SIG-M5 treated with dmso at 0.1 percent for 504 hours (cell line): Measurements from ENCODE around the gene PAK1.
"Not testable (repeated sequence)": the region's sequence is repeated elsewhere in the genome, so short reads cannot be mapped to it uniquely, and the experiment has no call there.

Experiments
- DNase-seq: peaks from one replicate; lab custom pipeline; 2025; ENCODE audit not compliant: unreplicated experiment; lab: John Stamatoyannopoulos, UW

Gene PAK1

DNA sequence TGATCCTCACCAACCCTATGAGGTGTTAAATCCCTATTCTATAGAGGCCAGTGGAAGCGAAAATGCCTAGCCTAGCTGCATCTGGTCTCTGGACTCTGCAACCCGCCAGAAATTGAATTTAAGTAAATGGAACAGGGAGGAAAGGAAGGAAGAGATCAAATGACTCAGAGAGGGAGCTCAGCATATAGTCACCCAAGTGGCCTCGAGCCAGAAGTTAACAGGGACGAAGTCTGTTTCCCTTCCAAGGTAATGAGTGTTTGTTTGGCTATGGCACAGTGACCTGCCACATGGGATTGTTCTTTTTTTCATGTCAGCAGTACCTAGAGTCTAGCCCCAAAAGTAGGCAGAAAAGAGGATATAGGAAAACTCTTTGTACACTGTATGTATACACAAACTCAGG lies 66.3 kb downstream of the PAK1 start:
- no peak for DNase-seq

DNA sequence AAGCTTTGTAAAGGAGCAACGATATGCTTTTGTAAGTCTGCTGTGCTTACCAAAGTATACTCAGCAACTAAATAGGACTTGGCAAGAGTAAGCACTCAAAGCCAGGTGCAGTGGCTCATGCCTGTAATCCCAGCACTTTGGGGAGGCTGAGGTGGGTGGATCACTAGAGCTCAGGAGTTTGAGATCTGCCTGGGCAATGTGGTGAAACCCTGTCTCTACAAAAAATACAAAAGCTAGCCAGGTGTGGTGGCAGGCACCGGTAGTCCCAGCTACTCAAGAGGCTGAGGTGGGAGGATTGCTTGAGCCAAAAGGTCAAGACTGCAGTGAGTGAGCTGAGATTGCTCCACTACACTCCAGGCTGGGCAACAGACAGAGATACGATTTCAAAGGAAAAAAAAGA lies 67.5 kb downstream of the PAK1 start:
- DNase-seq = no peak

- DNase-seq = no peak
Observed at GRCh38 chr11:77403211-77403610, 70.7 kb downstream of the PAK1 start.

DNA sequence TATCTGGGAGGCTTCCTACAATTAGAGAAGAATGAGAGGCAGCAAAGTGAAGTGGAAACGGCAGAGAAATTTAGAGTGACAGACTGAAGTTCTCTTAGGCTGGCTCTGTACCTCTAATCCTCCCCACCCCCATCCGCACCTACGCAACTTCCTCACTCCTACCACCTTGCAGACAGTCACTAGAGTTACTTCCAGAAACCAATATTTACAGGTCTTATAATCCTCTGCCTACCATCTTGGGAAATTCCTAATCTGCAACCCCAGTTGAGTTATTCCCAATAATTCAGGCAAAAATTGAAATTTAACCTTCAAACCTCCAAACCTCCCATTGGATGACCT lies 71.7 kb downstream of the PAK1 start:
- no peak for DNase-seq

GRCh38 chr11:77401486-77402217 lies 72.2 kb downstream of the PAK1 start:
- DNase-seq = no peak

DNA sequence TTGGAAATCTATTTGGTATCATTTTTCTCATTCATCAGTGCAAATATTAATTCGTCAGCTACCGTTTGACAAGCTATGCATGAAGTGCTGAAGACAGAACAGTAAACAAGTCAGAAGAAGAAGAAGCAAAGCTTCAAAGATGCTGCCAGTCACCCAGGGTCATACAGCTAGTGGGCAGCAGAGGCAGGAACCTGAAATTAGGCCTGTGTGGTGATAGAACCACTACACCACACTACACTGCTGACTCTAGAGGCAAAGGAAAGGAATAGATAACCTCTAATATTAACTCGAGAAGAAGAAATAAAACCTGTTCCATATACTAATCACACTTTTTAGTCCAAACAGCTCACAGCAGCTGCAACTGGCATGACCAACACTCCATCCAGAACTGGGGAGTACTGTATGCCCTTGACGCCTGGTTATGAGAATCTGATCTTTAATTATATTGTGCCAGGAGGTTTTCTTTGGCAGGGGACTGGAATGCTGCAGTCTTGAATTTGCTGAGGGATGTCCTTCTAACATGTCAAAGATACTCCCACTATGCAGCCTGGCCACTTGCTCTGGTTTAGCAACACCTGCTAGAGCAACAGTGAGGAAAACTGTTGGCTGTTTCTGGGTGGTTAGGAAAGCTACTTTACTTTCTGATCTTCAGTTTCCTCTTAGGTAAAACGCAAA lies 73.0 kb downstream of the PAK1 start:
- no peak for DNase-seq

GRCh38 chr11:77400271-77400670 lies 73.6 kb downstream of the PAK1 start:
- no peak for DNase-seq

GRCh38 chr11:77397631-77398030 lies 76.3 kb downstream of the PAK1 start:
- no peak for DNase-seq

GRCh38 chr11:77396911-77397310 lies 77.0 kb downstream of the PAK1 start:
- DNase-seq = no peak

DNA sequence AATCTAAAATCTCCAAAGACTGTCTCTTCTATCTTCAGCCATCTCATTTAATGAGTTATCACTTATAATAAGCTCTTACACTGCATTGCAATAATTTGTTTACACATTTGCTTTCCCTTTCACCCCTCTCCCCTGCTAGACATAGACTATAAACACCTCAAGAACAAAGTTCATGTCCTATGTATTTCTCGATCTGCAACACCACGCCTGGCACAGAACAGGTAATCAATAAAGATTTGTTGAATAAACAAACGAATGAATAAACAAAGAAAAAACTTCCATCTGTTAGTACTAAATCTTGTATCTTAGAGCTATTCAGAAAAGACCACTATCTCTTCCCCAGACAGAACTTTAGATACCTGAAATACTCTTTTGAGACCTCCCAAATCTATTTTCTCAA lies 77.6 kb downstream of the PAK1 start:
- no peak for DNase-seq

DNA sequence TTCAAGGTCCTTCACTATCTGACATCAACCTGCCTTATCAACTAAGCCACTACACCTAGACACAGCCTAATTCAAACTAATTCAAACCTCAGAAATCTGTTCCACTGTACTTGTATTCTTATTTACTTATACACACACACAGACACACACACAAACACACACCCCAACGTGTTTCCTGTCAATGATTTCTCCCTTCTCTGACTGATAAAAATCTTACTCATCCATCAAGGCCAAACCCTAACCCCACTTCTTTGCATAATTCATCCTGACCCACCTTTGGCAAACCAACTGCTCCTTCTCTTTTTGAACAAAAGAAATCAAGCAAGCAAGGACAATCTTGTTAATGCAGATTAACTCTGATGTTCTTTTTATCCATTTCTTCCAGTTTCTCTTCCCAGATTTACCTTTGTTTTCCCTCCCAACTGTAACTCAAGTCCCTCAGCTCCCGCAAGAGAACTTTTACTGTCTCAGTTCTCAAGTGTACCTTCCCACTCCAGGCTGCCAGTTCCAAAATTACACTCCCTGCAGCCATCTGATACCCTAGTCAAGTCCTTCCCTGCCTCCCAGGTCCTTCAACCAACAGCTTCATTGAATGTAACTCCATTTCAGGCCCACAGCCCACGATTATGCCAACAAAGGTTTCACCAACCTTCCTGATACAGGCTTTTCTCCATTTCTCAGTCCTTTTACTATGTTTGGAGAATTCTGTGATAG lies 78.3 kb downstream of the PAK1 start:
- no peak for DNase-seq

DNA sequence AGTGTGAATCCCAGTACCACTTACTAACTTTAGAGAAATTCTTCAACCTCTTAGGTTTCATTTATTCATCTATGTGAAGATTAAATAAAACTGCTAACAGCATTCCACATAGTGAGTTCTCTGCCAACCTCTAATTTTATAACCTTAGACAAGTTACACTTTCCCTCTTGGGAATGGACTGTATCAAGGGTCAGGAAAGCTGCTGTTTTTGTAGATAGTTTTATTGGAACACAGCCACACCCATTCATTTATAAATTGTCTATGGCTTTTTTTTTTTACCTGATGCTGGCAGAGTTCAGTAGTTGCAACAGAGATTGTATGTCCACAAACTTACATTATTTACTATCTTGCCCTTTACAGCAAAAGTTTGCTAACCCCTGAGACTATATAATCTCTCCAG lies 81.1 kb downstream of the PAK1 start:
- DNase-seq = no peak

- no peak for DNase-seq
Observed at GRCh38 chr11:77387701-77388100, 86.2 kb downstream of the PAK1 start.

- DNase-seq = no peak
Observed at GRCh38 chr11:77386178-77386577, 87.7 kb downstream of the PAK1 start.

DNA sequence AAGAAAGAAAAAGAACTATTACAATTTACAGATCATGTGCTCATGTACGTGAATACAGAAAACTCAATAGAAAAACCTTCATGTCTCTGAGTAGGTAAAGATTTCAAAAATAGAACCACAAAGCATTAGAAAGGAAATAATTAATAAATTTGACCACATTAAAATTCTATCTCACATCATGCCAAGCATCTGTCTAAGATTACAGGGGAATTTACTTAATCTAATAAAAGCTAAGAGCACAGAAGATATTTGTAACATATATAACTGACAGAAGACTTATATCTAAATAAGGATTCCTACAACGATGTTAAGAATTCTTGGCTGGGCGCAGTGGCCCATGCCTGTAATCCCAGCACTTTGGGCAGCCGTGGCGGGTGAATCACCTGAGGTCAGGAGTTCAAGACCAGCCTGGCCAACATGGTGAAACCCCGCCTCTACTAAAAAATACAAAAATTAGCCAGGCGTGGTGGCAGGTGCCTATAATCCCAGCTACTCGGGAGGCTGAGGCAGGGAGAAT lies 88.6 kb downstream of the PAK1 start:
- not testable (repeated sequence) for DNase-seq

DNA sequence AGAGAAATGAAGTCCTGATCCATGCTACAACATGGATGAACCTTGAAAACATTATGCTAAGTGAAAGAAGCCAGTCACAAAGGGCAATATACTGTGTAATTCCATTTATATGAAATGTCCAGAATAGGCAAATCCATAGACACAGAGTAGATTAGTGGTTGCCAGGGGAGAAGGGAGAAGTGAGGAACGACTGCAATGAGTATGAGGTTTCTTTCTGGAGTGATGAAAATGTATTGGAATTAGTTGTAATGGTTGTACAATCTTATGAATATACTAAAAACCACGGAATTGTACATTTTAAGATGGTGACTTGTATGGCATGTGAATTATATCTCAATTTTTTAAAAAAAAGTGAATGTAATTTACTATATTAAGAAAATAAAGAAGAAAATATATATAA lies 89.3 kb downstream of the PAK1 start:
- no peak for DNase-seq

GRCh38 chr11:77383349-77383748 lies 90.5 kb downstream of the PAK1 start:
- DNase-seq = not testable (repeated sequence)

DNA sequence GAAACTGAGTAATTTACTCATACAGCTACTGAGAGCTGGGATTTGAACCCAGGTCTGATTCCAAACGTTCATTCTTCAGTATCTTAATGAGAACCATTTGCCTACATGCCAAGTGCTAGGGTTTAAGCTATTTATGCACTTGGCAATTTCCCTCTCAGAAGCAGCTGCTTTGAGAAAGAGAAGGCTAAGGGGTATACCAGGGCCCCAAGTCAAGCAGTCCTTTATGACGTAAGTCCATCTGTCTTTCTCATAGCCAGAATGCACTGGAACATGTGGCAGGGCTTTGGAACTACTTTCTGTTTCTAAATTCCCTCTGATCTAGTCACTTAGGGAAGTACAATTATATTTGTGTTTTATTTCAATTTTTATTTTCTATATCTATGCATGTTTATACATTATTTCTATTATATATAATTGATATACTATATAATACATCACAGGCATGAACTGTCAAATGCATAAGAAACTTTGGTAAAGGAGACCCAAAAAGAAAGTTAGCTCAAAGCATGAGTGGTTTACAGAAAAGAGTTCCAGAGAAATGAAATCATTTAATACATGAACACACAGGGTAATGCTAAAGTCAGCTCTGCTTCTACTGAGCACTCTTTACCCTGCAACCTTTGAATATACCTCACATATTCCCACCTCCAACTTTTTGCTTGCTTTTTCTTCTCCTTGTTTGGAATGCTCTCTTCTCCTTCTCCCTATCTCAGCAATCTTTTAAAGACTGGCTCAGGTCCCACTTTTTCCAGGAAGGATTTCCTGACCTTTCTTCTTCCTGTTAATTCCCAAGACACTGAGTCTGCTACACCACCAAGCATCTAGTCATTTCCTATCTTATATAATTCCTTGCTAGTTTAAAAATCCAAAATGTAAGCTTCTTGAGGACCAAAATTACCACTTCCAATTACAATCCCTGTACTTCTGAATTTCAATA lies 91.9 kb downstream of the PAK1 start:
- DNase-seq = peak; percentile 19

DNA sequence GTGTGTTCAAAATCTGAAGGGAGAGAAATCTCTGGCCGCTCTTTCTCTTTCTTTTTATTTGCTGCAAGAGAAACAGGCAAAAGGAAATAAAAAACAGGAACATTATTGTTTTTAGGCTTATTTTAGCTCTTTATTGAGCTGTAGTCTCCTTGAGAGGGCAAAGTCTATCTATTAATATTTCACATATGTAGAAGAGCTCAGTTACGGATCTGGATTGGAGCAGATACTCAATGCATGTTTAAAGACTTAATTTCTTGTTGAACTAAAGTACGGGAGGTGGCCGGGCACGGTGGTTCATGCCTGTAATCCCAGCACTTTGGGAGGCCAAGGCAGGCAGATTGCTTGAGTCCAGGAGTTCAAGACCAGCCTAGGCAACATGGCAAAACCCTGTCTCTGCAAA lies 94.0 kb downstream of the PAK1 start:
- DNase-seq = no peak

- DNase-seq = no peak
Observed at GRCh38 chr11:77379253-77379652, 94.6 kb downstream of the PAK1 start.

- no peak for DNase-seq
Observed at GRCh38 chr11:77377734-77378133, 96.2 kb downstream of the PAK1 start.
